Measurements from ENCODE around the gene CTIF. TPM values are rescaled to one million over a fixed set of nuclear protein-coding genes. Genes with fewer than 3 reads are reported as not detected.

The CTIF gene
- total and polyA plus RNA-seq, 4 donors, result 10.6 to 26.7 (median 12.3) TPM

- Histone ChIP-seq H3K4me3 (ENCODE audit: low read depth in 1 of 3, low read length in 3 of 3) (no peak overlapping the region), H3K36me3 (ENCODE audit: control insufficient read depth in 4 of 4, insufficient read depth in 3 of 4, low read depth in 1 of 4, low read length in 3 of 4) (peaks cover 0 to 2% (median 0%) of the 10 kb centered on the region in 4 donors), H3K9me3 (ENCODE audit: control insufficient read depth in 4 of 4, low read length in 3 of 4) (no peaks in the 10 kb centered on the region), H3K4me1 (ENCODE audit: control insufficient read depth in 4 of 4, insufficient read depth in 4 of 4, low read length in 3 of 4) (peaks cover 0 to 29% (median 15%) of the 10 kb centered on the region in 4 donors), H3K9ac (ENCODE audit: low read depth in 1 of 2, low read length in 2 of 2) (no peak overlapping the region), H3K27me3 (ENCODE audit: control insufficient read depth in 4 of 4, insufficient read depth in 4 of 4, low read length in 3 of 4) (no peaks in the 10 kb centered on the region), H3K27ac (ENCODE audit: low read depth in 1 of 2, low read length in 2 of 2) (no peak overlapping the region)
- TF ChIP-seq YY1 (IDR thresholded peaks at IDR 0.05), result no peak
- TF ChIP-seq, protein P1, sequence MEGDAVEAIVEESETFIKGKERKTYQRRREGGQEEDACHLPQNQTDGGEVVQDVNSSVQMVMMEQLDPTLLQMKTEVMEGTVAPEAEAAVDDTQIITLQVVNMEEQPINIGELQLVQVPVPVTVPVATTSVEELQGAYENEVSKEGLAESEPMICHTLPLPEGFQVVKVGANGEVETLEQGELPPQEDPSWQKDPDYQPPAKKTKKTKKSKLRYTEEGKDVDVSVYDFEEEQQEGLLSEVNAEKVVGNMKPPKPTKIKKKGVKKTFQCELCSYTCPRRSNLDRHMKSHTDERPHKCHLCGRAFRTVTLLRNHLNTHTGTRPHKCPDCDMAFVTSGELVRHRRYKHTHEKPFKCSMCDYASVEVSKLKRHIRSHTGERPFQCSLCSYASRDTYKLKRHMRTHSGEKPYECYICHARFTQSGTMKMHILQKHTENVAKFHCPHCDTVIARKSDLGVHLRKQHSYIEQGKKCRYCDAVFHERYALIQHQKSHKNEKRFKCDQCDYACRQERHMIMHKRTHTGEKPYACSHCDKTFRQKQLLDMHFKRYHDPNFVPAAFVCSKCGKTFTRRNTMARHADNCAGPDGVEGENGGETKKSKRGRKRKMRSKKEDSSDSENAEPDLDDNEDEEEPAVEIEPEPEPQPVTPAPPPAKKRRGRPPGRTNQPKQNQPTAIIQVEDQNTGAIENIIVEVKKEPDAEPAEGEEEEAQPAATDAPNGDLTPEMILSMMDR (IDR thresholded peaks at IDR 0.05; ENCODE audit: low read depth, low read length, missing input control), result no peak
- WGBS, result 90% methylated on average over 7 of the region's 7 CpGs
- DNase-seq (ENCODE audit: low spot score), result no peak
These were observed 121.8 kb downstream of the CTIF start for GRCh38 chr18:48660346-48661228.

DNA sequence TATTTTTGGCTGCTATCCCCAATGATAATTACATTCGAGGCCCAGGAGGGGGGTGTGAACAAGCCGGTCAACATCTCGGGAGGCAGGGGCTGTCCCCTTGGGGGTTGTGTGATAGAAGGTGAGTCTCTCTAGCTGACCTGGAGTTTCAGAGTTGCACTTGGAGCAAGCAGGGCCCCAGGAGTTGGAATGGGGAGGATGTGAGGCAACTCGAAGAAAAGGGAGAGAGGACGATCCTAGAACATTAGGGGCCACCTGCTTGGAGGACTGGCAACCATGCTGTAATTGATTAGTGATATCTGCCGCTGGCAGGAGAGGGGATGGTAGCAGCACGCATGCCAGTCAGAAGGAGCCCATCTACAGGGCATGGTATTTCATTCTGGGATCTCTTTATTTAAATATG lies 122.6 kb downstream of the CTIF start:
- H3K4me3 ChIP-seq (ENCODE audit: low read depth in 1 of 3, low read length in 3 of 3), result no peak overlapping the region
- H3K36me3 ChIP-seq (ENCODE audit: control insufficient read depth in 4 of 4, insufficient read depth in 3 of 4, low read depth in 1 of 4, low read length in 3 of 4), result peaks cover 0 to 5% (median 2%) of the 10 kb centered on the region in 4 donors
- DNase-seq (ENCODE audit: low spot score), result no peak
- H3K27me3 ChIP-seq (ENCODE audit: control insufficient read depth in 4 of 4, insufficient read depth in 4 of 4, low read length in 3 of 4), result no peaks in the 10 kb centered on the region
- H3K4me1 ChIP-seq (ENCODE audit: control insufficient read depth in 4 of 4, insufficient read depth in 4 of 4, low read length in 3 of 4), result peaks cover 0 to 29% (median 15%) of the 10 kb centered on the region in 4 donors
- H3K9me3 ChIP-seq (ENCODE audit: control insufficient read depth in 4 of 4, low read length in 3 of 4), result no peaks in the 10 kb centered on the region
- TF ChIP-seq GABPA (IDR thresholded peaks at IDR 0.05 in 1 of 2, conservative IDR thresholded peaks at IDR 0.05 in 1 of 2), result no peak
- no peak for TF ChIP-seq YY1 (IDR thresholded peaks at IDR 0.05)
- TF ChIP-seq ATF3 (IDR thresholded peaks at IDR 0.05), result no peak
- TF ChIP-seq, protein P2, sequence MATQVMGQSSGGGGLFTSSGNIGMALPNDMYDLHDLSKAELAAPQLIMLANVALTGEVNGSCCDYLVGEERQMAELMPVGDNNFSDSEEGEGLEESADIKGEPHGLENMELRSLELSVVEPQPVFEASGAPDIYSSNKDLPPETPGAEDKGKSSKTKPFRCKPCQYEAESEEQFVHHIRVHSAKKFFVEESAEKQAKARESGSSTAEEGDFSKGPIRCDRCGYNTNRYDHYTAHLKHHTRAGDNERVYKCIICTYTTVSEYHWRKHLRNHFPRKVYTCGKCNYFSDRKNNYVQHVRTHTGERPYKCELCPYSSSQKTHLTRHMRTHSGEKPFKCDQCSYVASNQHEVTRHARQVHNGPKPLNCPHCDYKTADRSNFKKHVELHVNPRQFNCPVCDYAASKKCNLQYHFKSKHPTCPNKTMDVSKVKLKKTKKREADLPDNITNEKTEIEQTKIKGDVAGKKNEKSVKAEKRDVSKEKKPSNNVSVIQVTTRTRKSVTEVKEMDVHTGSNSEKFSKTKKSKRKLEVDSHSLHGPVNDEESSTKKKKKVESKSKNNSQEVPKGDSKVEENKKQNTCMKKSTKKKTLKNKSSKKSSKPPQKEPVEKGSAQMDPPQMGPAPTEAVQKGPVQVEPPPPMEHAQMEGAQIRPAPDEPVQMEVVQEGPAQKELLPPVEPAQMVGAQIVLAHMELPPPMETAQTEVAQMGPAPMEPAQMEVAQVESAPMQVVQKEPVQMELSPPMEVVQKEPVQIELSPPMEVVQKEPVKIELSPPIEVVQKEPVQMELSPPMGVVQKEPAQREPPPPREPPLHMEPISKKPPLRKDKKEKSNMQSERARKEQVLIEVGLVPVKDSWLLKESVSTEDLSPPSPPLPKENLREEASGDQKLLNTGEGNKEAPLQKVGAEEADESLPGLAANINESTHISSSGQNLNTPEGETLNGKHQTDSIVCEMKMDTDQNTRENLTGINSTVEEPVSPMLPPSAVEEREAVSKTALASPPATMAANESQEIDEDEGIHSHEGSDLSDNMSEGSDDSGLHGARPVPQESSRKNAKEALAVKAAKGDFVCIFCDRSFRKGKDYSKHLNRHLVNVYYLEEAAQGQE (IDR thresholded peaks at IDR 0.05), result no peak
- no peak for TF ChIP-seq FOXA2 (IDR thresholded peaks at IDR 0.05)
- TF ChIP-seq, protein P1 (IDR thresholded peaks at IDR 0.05; ENCODE audit: low read depth, low read length, missing input control), result no peak
- no peak for TF ChIP-seq TAF1 (conservative IDR thresholded peaks at IDR 0.05)
- TF ChIP-seq, protein P3, sequence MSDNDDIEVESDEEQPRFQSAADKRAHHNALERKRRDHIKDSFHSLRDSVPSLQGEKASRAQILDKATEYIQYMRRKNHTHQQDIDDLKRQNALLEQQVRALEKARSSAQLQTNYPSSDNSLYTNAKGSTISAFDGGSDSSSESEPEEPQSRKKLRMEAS (IDR thresholded peaks at IDR 0.05), result no peak
- TF ChIP-seq ZBTB33 (IDR thresholded peaks at IDR 0.05), result no peak
- no peak for TF ChIP-seq SP1 (IDR thresholded peaks at IDR 0.05)
- no peak for TF ChIP-seq JUND (IDR thresholded peaks at IDR 0.05)
- no peak for TF ChIP-seq EGR1 (IDR thresholded peaks at IDR 0.05; ENCODE audit: low read depth in 2 of 2)
- no peak for TF ChIP-seq RXRA (IDR thresholded peaks at IDR 0.05)
- TF ChIP-seq HNF4G (IDR thresholded peaks at IDR 0.05), result no peak
- no peak overlapping the region for H3K27ac ChIP-seq (ENCODE audit: low read depth in 1 of 2, low read length in 2 of 2)
- WGBS, result 77% methylated on average over 7 of the region's 7 CpGs
- H3K9ac ChIP-seq (ENCODE audit: low read depth in 1 of 2, low read length in 2 of 2), result no peak overlapping the region

All from liver (tissue), 9 donors.